Mesenchymal stem cell (in vitro differentiated cells and primary cell): ENCODE data around the gene PRSS33.

Source experiments
- DNase-seq: peaks from one replicate; pipeline ENCODE4 v3.0.0-alpha.2; 2013
- H2AFZ ChIP-seq: one replicate; pipeline ENCODE4 v1.6.1; 2013; ENCODE audit warnings: low read depth, mild to moderate bottlenecking, control low read depth, inconsistent platforms, low read length, moderate library complexity
- H2AK5ac ChIP-seq: 2 replicates; pipeline ENCODE4 v1.6.1; 2013; ENCODE audit warnings: low read length, moderate library complexity, mild to moderate bottlenecking, inconsistent platforms; ENCODE audit not compliant: severe bottlenecking
- H2BK120ac ChIP-seq: one replicate; pipeline ENCODE4 v1.6.1; 2013; ENCODE audit warnings: low read depth, mild to moderate bottlenecking, inconsistent platforms, low read length, moderate library complexity
- H2BK12ac ChIP-seq, 2 experiments: one replicate each; pipeline ENCODE4 v1.6.1; 2013; ENCODE audit warnings: inconsistent platforms in 2 of 2, low read length in 2 of 2, mild to moderate bottlenecking in 2 of 2, moderate library complexity in 2 of 2, control low read depth in 1 of 2
- H2BK15ac ChIP-seq: one replicate; pipeline ENCODE4 v1.6.1; 2013; ENCODE audit warnings: mild to moderate bottlenecking, low read depth, inconsistent platforms; ENCODE audit not compliant: poor library complexity, severe bottlenecking
- H2BK5ac ChIP-seq: 2 replicates; pipeline ENCODE4 v1.6.1; 2013; ENCODE audit warnings: low read depth, mild to moderate bottlenecking, low read length, control low read depth, inconsistent platforms; ENCODE audit not compliant: poor library complexity, severe bottlenecking
- H3K14ac ChIP-seq, 2 experiments: one replicate each; pipeline ENCODE4 v1.6.1; 2013; ENCODE audit warnings: inconsistent platforms in 2 of 2, low read length in 2 of 2, control low read depth in 1 of 2, mild to moderate bottlenecking in 1 of 2, moderate library complexity in 1 of 2
- H3K18ac ChIP-seq, 2 experiments: one replicate each; pipeline ENCODE4 v1.6.1; 2013; ENCODE audit warnings: inconsistent platforms in 2 of 2, low read length in 2 of 2, control low read depth in 1 of 2, low read depth in 1 of 2, mild to moderate bottlenecking in 1 of 2
- H3K23ac ChIP-seq, 2 experiments: one replicate each; pipeline ENCODE4 v1.6.1; 2013; ENCODE audit warnings: inconsistent platforms in 2 of 2, low read length in 2 of 2, mild to moderate bottlenecking in 2 of 2, moderate library complexity in 2 of 2, control low read depth in 1 of 2
- H3K27ac ChIP-seq: 2 replicates; pipeline ENCODE4 v1.5.1; 2013; ENCODE audit warnings: mild to moderate bottlenecking, moderate library complexity, low read length, control low read depth, inconsistent platforms; ENCODE audit not compliant: poor library complexity, severe bottlenecking
- H3K27me3 ChIP-seq, 2 experiments: 2 replicates each; pipeline versions ENCODE4 v1.6.1 to v1.7.0; 2013; ENCODE audit warnings: low read length in 2 of 2, mild to moderate bottlenecking in 2 of 2, moderate library complexity in 2 of 2, control low read depth in 1 of 2, inconsistent platforms in 1 of 2; ENCODE audit not compliant: control insufficient read depth in 1 of 2, insufficient read depth in 1 of 2
- H3K36me3 ChIP-seq, 2 experiments: 2 replicates each; pipeline versions ENCODE4 v1.6.1 to v1.7.0; 2013; ENCODE audit warnings: low read length in 2 of 2, control low read depth in 1 of 2, inconsistent platforms in 1 of 2, low read depth in 1 of 2, mild to moderate bottlenecking in 1 of 2; ENCODE audit not compliant: insufficient read depth in 2 of 2, control insufficient read depth in 1 of 2
- H3K4ac ChIP-seq, 2 experiments: one replicate each; pipeline ENCODE4 v1.6.1; 2013; ENCODE audit warnings: inconsistent platforms in 2 of 2, low read length in 2 of 2, mild to moderate bottlenecking in 2 of 2, moderate library complexity in 2 of 2, control low read depth in 1 of 2, low read depth in 1 of 2
- H3K4me1 ChIP-seq: 2 replicates; pipeline ENCODE4 v1.6.1; 2013; ENCODE audit warnings: low read depth, low read length, control low read depth; ENCODE audit not compliant: control insufficient read depth, insufficient read depth
- H3K4me2 ChIP-seq: 2 replicates; pipeline ENCODE4 v1.6.1; 2013; ENCODE audit warnings: low read length, mild to moderate bottlenecking, inconsistent platforms; ENCODE audit not compliant: poor library complexity, severe bottlenecking
- H3K4me3 ChIP-seq, 2 experiments: 2 replicates each; pipeline versions ENCODE4 v1.5.1 to v1.7.0; 2013; ENCODE audit warnings: low read length in 2 of 2, mild to moderate bottlenecking in 2 of 2, control low read depth in 1 of 2, low read depth in 1 of 2; ENCODE audit not compliant: insufficient read depth in 1 of 2
- H3K79me1 ChIP-seq: replicated peaks from 2 replicates; pipeline ENCODE4 v1.6.1; 2013; ENCODE audit warnings: mild to moderate bottlenecking, control low read depth, low read length, inconsistent platforms; ENCODE audit not compliant: poor library complexity, severe bottlenecking
- H3K9ac ChIP-seq: 2 replicates; pipeline ENCODE4 v1.7.0; 2013; ENCODE audit warnings: mild to moderate bottlenecking, low read length, moderate library complexity
- H3K9me3 ChIP-seq: 2 replicates; pipeline ENCODE4 v1.7.0; 2013; ENCODE audit warnings: mild to moderate bottlenecking, low read length; ENCODE audit not compliant: control insufficient read depth
- H4K8ac ChIP-seq: one replicate; pipeline ENCODE4 v1.6.1; 2013; ENCODE audit warnings: inconsistent platforms, mild to moderate bottlenecking, low read length, moderate library complexity
- H4K91ac ChIP-seq: one replicate; pipeline ENCODE4 v1.6.1; 2013; ENCODE audit warnings: mild to moderate bottlenecking, low read length, inconsistent platforms
- WGBS: methylation state at CpG from one replicate; pipeline ENCODE4 v1.1.7; 2013; ENCODE audit warnings: mixed read lengths; 5-methylcytosine and 5-hydroxymethylcytosine counted together

PRSS33 gene

DNA sequence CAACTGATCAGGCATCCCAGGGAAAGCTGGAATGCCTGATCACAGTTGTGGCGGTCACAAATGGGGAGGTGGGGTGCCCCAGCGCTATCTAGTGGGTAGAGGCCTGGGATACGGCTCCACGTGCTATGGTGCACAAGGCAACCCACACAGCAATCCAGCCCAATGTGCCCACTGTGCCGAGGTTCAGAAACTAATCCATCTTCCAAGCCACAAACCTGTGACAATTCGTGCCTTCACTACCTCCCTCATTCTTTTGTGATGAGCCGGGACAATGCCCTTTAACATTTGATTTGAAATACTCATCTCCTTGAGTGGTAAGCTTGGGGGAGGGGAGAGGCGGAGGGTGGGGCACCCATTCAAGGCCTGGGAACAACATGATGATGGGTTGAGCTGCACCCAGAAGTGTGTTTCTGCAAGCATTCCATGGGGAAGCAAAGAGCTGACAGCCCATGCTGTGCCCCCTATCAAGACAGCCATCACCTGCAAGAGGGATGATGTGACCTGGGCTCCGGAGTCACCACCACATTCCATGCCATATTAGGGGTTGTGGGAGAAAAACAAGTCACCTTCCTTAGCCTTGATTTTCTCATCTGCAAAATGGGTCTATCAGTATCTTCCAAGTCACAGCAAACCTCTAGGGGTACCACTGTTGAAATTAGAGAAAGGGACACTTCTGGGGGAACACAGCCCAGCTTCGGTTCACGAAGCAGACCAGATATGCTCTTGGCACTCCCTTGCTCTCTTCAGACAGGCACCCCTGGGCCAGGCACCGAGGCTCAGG is 14.0 kb downstream of the PRSS33 start:
- Histone ChIP-seq H3K9me3 (no peaks in the 10 kb centered on the region), H3K4me2 (no peak overlapping the region), H3K18ac (no peak overlapping the region), H4K8ac (no peak overlapping the region), H3K36me3 (peaks cover 68 to 69% of the 10 kb centered on the region in 2 experiments), H3K4ac (no peak overlapping the region), H3K14ac (no peak overlapping the region), H3K27me3 (no peaks in the 10 kb centered on the region), H2BK120ac (no peak overlapping the region), H4K91ac (no peak overlapping the region), H2BK15ac (no peak overlapping the region), H3K27ac (no peak overlapping the region), H2AK5ac (no peak overlapping the region), H3K4me3 (no peak overlapping the region), H2BK5ac (no peak overlapping the region), H2BK12ac (no peak overlapping the region), H3K9ac (peak overlapping the region; percentile 26), H2AFZ (no peak overlapping the region), H3K23ac (no peak overlapping the region), H3K79me1 (peaks cover 13% of the 10 kb centered on the region), H3K4me1 (peaks cover 38% of the 10 kb centered on the region)
- WGBS = 85% methylated on average over 11 of the region's 12 CpGs
- no peak for DNase-seq

DNA sequence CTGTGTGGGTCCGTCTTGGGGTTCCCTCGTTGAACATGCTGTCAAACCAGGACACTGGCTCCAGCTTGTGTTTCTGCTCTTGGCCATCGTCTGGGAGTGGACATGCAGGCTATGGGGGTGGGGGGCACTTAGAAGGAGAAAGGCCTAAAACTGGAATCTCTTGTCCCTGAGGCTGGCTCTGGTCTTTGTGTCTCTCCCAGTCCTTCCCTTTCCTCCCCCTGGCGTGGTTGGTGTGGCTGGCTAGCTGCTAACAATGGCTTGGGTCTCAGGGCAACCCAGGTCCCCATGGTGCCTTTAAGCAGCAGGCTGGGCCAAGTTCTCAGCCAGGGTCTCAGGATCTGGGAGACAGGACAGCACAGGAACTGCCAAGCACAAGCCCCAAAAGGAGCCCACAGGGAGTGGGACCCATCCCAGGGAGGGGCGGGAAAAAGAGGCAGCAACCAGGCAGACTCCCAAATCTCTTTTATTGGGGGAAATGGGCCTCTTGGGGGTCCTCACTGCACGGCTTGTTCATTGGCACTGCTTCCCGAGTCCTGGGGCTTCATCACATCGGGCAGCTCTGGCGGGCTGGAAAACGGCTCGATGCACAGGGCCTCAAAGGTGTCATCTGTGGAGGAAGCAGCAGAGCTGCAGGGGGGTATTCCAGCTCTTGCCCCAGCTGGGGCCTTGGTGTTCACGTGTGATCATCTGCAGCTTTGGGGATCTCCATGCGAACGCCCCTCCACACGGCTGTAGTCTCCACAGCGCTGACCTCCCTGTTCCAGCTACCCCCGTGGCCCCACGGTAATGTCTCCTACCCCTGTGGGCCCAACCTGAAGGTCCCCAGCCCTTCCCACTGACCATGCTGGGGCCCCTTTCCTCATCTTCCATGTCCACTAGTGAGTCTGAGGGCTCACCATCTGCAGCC is 15.6 kb downstream of the PRSS33 start:
- Histone ChIP-seq H3K9ac (no peak overlapping the region), H4K91ac (no peak overlapping the region), H2BK120ac (no peak overlapping the region), H3K27ac (no peak overlapping the region), H3K27me3 (no peaks in the 10 kb centered on the region), H3K18ac (no peak overlapping the region), H3K4me2 (no peak overlapping the region), H3K36me3 (peaks cover 84 to 86% of the 10 kb centered on the region in 2 experiments), H3K4me3 (no peak overlapping the region), H3K23ac (no peak overlapping the region), H4K8ac (no peak overlapping the region), H3K4me1 (peaks cover 37% of the 10 kb centered on the region), H3K4ac (no peak overlapping the region), H2BK12ac (no peak overlapping the region), H3K9me3 (no peaks in the 10 kb centered on the region), H2BK5ac (no peak overlapping the region), H3K14ac (no peak overlapping the region), H3K79me1 (peaks cover 15% of the 10 kb centered on the region), H2AFZ (no peak overlapping the region), H2BK15ac (no peak overlapping the region), H2AK5ac (no peak overlapping the region)
- no peak for DNase-seq
- WGBS = 91% methylated on average over 18 of the region's 18 CpGs

GRCh38 chr16:2770057-2770951 is 17.1 kb downstream of the PRSS33 start:
- Histone ChIP-seq H2BK120ac (no peak overlapping the region), H3K4me1 (peaks cover 32% of the 10 kb centered on the region), H3K36me3 (peaks cover 97 to 98% of the 10 kb centered on the region in 2 experiments), H3K14ac (no peak overlapping the region), H2BK15ac (no peak overlapping the region), H2AK5ac (no peak overlapping the region), H3K9me3 (no peaks in the 10 kb centered on the region), H2AFZ (no peak overlapping the region), H3K4me3 (no peak overlapping the region), H3K9ac (peak overlapping the region; percentile 38), H4K91ac (no peak overlapping the region), H3K27me3 (no peaks in the 10 kb centered on the region), H4K8ac (peak overlapping the region; percentile 16), H3K4ac (no peak overlapping the region), H3K79me1 (peaks cover 17% of the 10 kb centered on the region), H3K23ac (no peak overlapping the region), H3K4me2 (no peak overlapping the region), H3K18ac (no peak overlapping the region), H3K27ac (no peak overlapping the region), H2BK5ac (no peak overlapping the region), H2BK12ac (no peak overlapping the region)
- DNase-seq = no peak
- whole genome bisulfite sequencing = 96% methylated on average over 32 of the region's 32 CpGs
